IMR-90 (cell line): Measurements from ENCODE around the gene SYNPO. TPM values are rescaled to one million over a fixed set of nuclear protein-coding genes. Genes with fewer than 3 reads are reported as not detected.

ENCODE experiments used
- ATAC-seq: fragments of 200-7000 bp; cut with Tn5 transposase; 2 replicates; pipeline ENCODE4 v1.9.1; 2020; ENCODE audit warnings: low read depth, mild to moderate bottlenecking, moderate library complexity
- BruUV-seq: library from RNA; stranded (reverse); fragments of 400-500 nt; replicated peaks from 2 replicates; lab custom pipeline; 2021; lab: Mats Ljungman, UMichigan
- CTCF ChIA-PET: fragments of 300-600 bp; formaldehyde crosslinking; extraction: SDS; loops from one replicate; lab custom pipeline; 2021; ENCODE audit warnings: antibody characterized with exemption; lab: Yijun Ruan, JAX
- POLR2A ChIA-PET: fragments of 300-600 bp; sonication (Branson Sonifier 250); formaldehyde crosslinking; loops from one replicate; lab custom pipeline; 2022; ENCODE audit warnings: antibody characterized with exemption; ENCODE audit not compliant: unreplicated experiment; lab: Charles Lee
- DNase-seq: peaks from one replicate; pipeline ENCODE4 v3.0.0; 2013
- H2AFZ ChIP-seq: replicated peaks from 2 replicates; pipeline ENCODE3; 2013; ENCODE audit warnings: low read length, mild to moderate bottlenecking; ENCODE audit not compliant: poor library complexity
- H2AK5ac ChIP-seq: 2 replicates; pipeline ENCODE4 v1.6.1; 2013; ENCODE audit warnings: low read depth, low read length, inconsistent platforms
- H2AK9ac ChIP-seq: replicated peaks from 2 replicates; pipeline ENCODE3; 2013; ENCODE audit warnings: mild to moderate bottlenecking, low read depth, low read length, moderate library complexity; ENCODE audit not compliant: poor library complexity
- H2BK120ac ChIP-seq: 2 replicates; pipeline ENCODE4 v1.6.1; 2013; ENCODE audit warnings: low read depth, low read length, inconsistent platforms
- H2BK15ac ChIP-seq: 3 replicates; pipeline ENCODE4 v1.6.1; 2013; ENCODE audit warnings: low read depth, low read length, inconsistent platforms
- H2BK20ac ChIP-seq: 2 replicates; pipeline ENCODE4 v1.6.1; 2013; ENCODE audit warnings: low read depth, mild to moderate bottlenecking, inconsistent platforms, low read length, moderate library complexity
- H2BK5ac ChIP-seq: 2 replicates; pipeline ENCODE4 v1.6.1; 2013; ENCODE audit warnings: mild to moderate bottlenecking, low read depth, low read length, inconsistent platforms; ENCODE audit not compliant: poor library complexity, severe bottlenecking
- H3K14ac ChIP-seq: replicated peaks from 2 replicates; pipeline ENCODE4 v1.6.1; 2013; ENCODE audit warnings: low read depth, low read length, inconsistent platforms
- H3K18ac ChIP-seq: 2 replicates; pipeline ENCODE4 v1.6.1; 2013; ENCODE audit warnings: low read depth, low read length, control low read depth
- H3K23ac ChIP-seq: 2 replicates; pipeline ENCODE4 v1.6.1; 2013; ENCODE audit warnings: low read depth, low read length, inconsistent platforms
- H3K27ac ChIP-seq: 2 replicates; pipeline ENCODE4 v1.5.1; 2013; ENCODE audit warnings: mild to moderate bottlenecking, control low read depth, low read length; ENCODE audit not compliant: insufficient read depth
- H3K27me3 ChIP-seq: 2 replicates; pipeline ENCODE4 v1.6.1; 2013; ENCODE audit warnings: low read length; ENCODE audit not compliant: control insufficient read depth, insufficient read depth
- H3K36me3 ChIP-seq: 2 replicates; pipeline ENCODE4 v1.6.1; 2013; ENCODE audit warnings: low read length, mixed read lengths; ENCODE audit not compliant: control insufficient read depth, insufficient read depth
- H3K4ac ChIP-seq: 2 replicates; pipeline ENCODE4 v1.6.1; 2013; ENCODE audit warnings: low read depth, low read length, inconsistent platforms
- H3K4me1 ChIP-seq: 2 replicates; pipeline ENCODE4 v1.6.1; 2013; ENCODE audit warnings: low read length, mixed read lengths; ENCODE audit not compliant: control insufficient read depth, insufficient read depth
- H3K4me2 ChIP-seq: 2 replicates; pipeline ENCODE4 v1.6.1; 2013; ENCODE audit warnings: low read depth, mild to moderate bottlenecking, control low read depth, low read length, moderate library complexity
- H3K4me3 ChIP-seq: 2 replicates; pipeline ENCODE4 v1.5.1; 2013; ENCODE audit warnings: low read depth, mild to moderate bottlenecking, control low read depth, low read length, moderate library complexity; ENCODE audit not compliant: insufficient read depth
- H3K56ac ChIP-seq: 2 replicates; pipeline ENCODE4 v1.6.1; 2013; ENCODE audit warnings: low read length, inconsistent platforms; ENCODE audit not compliant: insufficient read depth; ENCODE audit errors: extremely low read depth
- H3K79me1 ChIP-seq, 2 experiments: 2 replicates each; pipeline ENCODE4 v1.6.1; 2013; ENCODE audit warnings: low read length in 2 of 2, inconsistent platforms in 1 of 2, low read depth in 1 of 2
- H3K9ac ChIP-seq: 2 replicates; pipeline ENCODE4 v1.6.1; 2013; ENCODE audit warnings: low read depth, low read length, control low read depth
- H3K9me1 ChIP-seq: 2 replicates; pipeline ENCODE4 v1.6.1; 2013; ENCODE audit warnings: low read length, inconsistent platforms; ENCODE audit not compliant: insufficient read depth
- H3K9me3 ChIP-seq: 2 replicates; pipeline ENCODE4 v1.6.1; 2013; ENCODE audit warnings: low read length; ENCODE audit not compliant: control insufficient read depth, insufficient read depth
- H4K20me1 ChIP-seq: 2 replicates; pipeline ENCODE4 v1.6.1; 2013; ENCODE audit warnings: low read length, inconsistent platforms; ENCODE audit not compliant: insufficient read depth
- H4K5ac ChIP-seq: 2 replicates; pipeline ENCODE4 v1.6.1; 2013; ENCODE audit warnings: mild to moderate bottlenecking, low read depth, low read length, control low read depth
- H4K8ac ChIP-seq, 2 experiments: 2 replicates each; pipeline ENCODE4 v1.6.1; 2013; ENCODE audit warnings: low read depth in 2 of 2, low read length in 2 of 2, control low read depth in 1 of 2, inconsistent platforms in 1 of 2
- H4K91ac ChIP-seq: 2 replicates; pipeline ENCODE4 v1.6.1; 2013; ENCODE audit warnings: low read depth, low read length, inconsistent platforms; ENCODE audit not compliant: insufficient read depth
- BHLHE40 ChIP-seq: fragments of 150-350 bp; IDR thresholded peaks from 2 replicates; pipeline ENCODE4 v1.6.1; 2016; ENCODE audit warnings: mild to moderate bottlenecking, low read depth, low read length
- CEBPB ChIP-seq: IDR thresholded peaks from 2 replicates; pipeline ENCODE4 v1.6.1; 2012; ENCODE audit warnings: low read depth, low read length, improper control_type of control experiment
- ELK1 ChIP-seq: fragments of 150-350 bp; IDR thresholded peaks from 2 replicates; pipeline ENCODE4 v1.6.1; 2016; ENCODE audit warnings: low read depth, mild to moderate bottlenecking, low read length, moderate library complexity, borderline replicate concordance
- FOS ChIP-seq: fragments of 150-350 bp; IDR thresholded peaks from 2 replicates; pipeline ENCODE4 v1.6.1; 2016; ENCODE audit warnings: low read depth, low read length
- MAFK ChIP-seq: IDR thresholded peaks from 2 replicates; pipeline ENCODE4 v1.6.1; 2012; ENCODE audit warnings: low read depth, low read length, improper control_type of control experiment
- MAZ ChIP-seq: IDR thresholded peaks from 2 replicates; pipeline ENCODE4 v1.6.1; 2012; ENCODE audit warnings: low read depth, mild to moderate bottlenecking, low read length, improper control_type of control experiment, moderate library complexity, borderline replicate concordance
- MXI1 ChIP-seq: IDR thresholded peaks from 2 replicates; pipeline ENCODE4 v1.6.1; 2012; ENCODE audit warnings: low read depth, mild to moderate bottlenecking, low read length, moderate library complexity, borderline replicate concordance
- NFE2L2 ChIP-seq: fragments of 150-350 bp; IDR thresholded peaks from 2 replicates; pipeline ENCODE4 v1.6.1; 2016; ENCODE audit warnings: low read depth, mild to moderate bottlenecking, low read length
- POLR2A ChIP-seq: IDR thresholded peaks from 2 replicates; pipeline ENCODE4 v1.6.1; 2012; ENCODE audit warnings: mild to moderate bottlenecking, low read depth, low read length
- RAD21 ChIP-seq: IDR thresholded peaks from 2 replicates; pipeline ENCODE4 v1.6.1; 2012; ENCODE audit warnings: low read length, improper control_type of control experiment
- RFX5 ChIP-seq: IDR thresholded peaks from 2 replicates; pipeline ENCODE4 v1.8.0; 2012; ENCODE audit warnings: low read depth, mild to moderate bottlenecking, low read length, moderate library complexity
- SMC3 ChIP-seq: fragments of 150-350 bp; IDR thresholded peaks from 2 replicates; pipeline ENCODE4 v1.6.1; 2016; ENCODE audit warnings: low read depth, mild to moderate bottlenecking, antibody characterized with exemption, low read length, moderate library complexity
- USF2 ChIP-seq: fragments of 150-350 bp; IDR thresholded peaks from 2 replicates; pipeline ENCODE4 v1.6.1; 2017; ENCODE audit warnings: mild to moderate bottlenecking, antibody characterized with exemption, low read length, low read depth
- WGBS, 2 experiments: methylation state at CpG; one replicate each; pipeline versions ENCODE4 v1.1.5 to v1.1.7; 2013; ENCODE audit warnings: missing lambda C conversion rate in 2 of 2; ENCODE audit not compliant: insufficient read length in 1 of 2; ENCODE audit errors: extremely low coverage in 2 of 2; 5-methylcytosine and 5-hydroxymethylcytosine counted together
- dilution Hi-C: fragments of 300-500 bp; cut with HindIII; formaldehyde crosslinking; loops from one replicate; pipeline ENCODE4 v1.14.3; 2018; ENCODE audit warnings: low sequenced_read_pairs; ENCODE audit not compliant: unreplicated experiment
- in situ Hi-C: fragments of 300-500 bp; cut with MboI; formaldehyde crosslinking; loops from 3 replicates; pipeline ENCODE4 v1.14.3; 2019; ENCODE audit warnings: low sequenced_read_pairs, inconsistent platforms, mixed read lengths
- intact Hi-C: fragments of 100-400 bp; cut with micrococcal nuclease; formaldehyde crosslinking; loops from 2 replicates; pipeline ENCODE4 v1.10.0; 2022
- polyA plus RNA-seq, 3 experiments: library from polyadenylated mRNA; depleted of rRNA; stranded (reverse); fragments of >200 nt; gene quantifications; 2 replicates each; pipeline ENCODE4 v1.2.3, GENCODE V29; 2012; ENCODE audit warnings: low replicate concordance in 1 of 3
- total RNA-seq: library from RNA; depleted of rRNA; stranded (reverse); fragments of >200 nt; gene quantifications from 2 replicates; pipeline ENCODE4 v1.2.3, GENCODE V29; 2012

SYNPO gene
- total and polyA plus RNA-seq, 2 of the 4 experiments (the other 2 are of a cell fraction): 3.0 to 24.8 TPM

- no peak for TF ChIP-seq SMC3
- no peak for TF ChIP-seq FOS
These were observed 31.2 kb downstream of the SYNPO start (continued) for GRCh38 chr5:150671509-150672236.

- Histone ChIP-seq H3K23ac (peak overlapping the region; percentile 81; the same call in 1 of the 2 replicates), H3K4me1 (peaks cover 13% of the 10 kb centered on the region), H3K36me3 (no peaks in the 10 kb centered on the region), H2BK120ac (peak overlapping the region; percentile 73), H3K4me3 (peak overlapping the region; percentile 49), H2BK20ac (no peak overlapping the region), H3K9me1 (peaks cover 8% of the 10 kb centered on the region), H3K79me1 (no peaks in the 10 kb centered on the region), H3K27ac (no peak overlapping the region; the same call in 1 of the 2 replicates), H3K9me3 (no peaks in the 10 kb centered on the region), H3K27me3 (peaks cover 12% of the 10 kb centered on the region), H4K5ac (peak overlapping the region; percentile 82; the same call in 1 of the 2 replicates), H4K8ac (peak overlapping the region; percentile 62 to 74; a peak in 2 of 4 replicates), H3K4ac (peak overlapping the region; percentile 68; the same call in 1 of the 2 replicates), H2BK5ac (no peak overlapping the region), H3K9ac (peak overlapping the region; percentile 43), H2AFZ (peak overlapping the region; percentile 93), H3K4me2 (peak overlapping the region; percentile 98), H3K14ac (0 out of 2 replicates have a peak overlapping the region, but pooled peaks have one; percentile 56), H2AK5ac (no peak overlapping the region), H2AK9ac (peak overlapping the region; percentile 85), H3K56ac (no peak overlapping the region; the same call in 1 of the 2 replicates), H2BK15ac (0 out of 3 replicates have a peak overlapping the region, but pooled peaks have one; percentile 45), H4K20me1 (no peaks in the 10 kb centered on the region), H4K91ac (peak overlapping the region; percentile 62; the same call in 1 of the 2 replicates), H3K18ac (peak overlapping the region; percentile 80)
- in situ Hi-C loops (no loop called here), intact Hi-C loops (no loop called here), dilution Hi-C loops (no loop called here)
- WGBS, 2 experiments: 28% methylated on average over 6 of the region's 38 CpGs; no CpG with 5 or more reads in 1 of the 2 experiments
- BruUV-seq: no TSS peak
- DNase-seq (no peak), ATAC-seq (peak; percentile 43)
- ChIA-PET POLR2A (no interaction called here), CTCF (interaction anchor here (0.6 kb wide), 1 partner anchor 29 kb away, joined by 3 read pairs; the partner anchor contains the start of gene RBM22)
- no peak for TF ChIP-seq POLR2A
- no peak for TF ChIP-seq SMC3
- TF ChIP-seq CEBPB: no peak
- no peak for TF ChIP-seq USF2
- no peak for TF ChIP-seq ELK1
- TF ChIP-seq RFX5: no peak
- no peak for TF ChIP-seq FOS
- TF ChIP-seq NFE2L2: no peak
- TF ChIP-seq BHLHE40: no peak
- no peak for TF ChIP-seq MXI1
- TF ChIP-seq MAFK: no peak
- TF ChIP-seq RAD21: no peak
- no peak for TF ChIP-seq MAZ
These were observed 31.9 kb downstream of the SYNPO start for GRCh38 chr5:150672237-150672883.
